ENCODE measurements around the gene FAM184A. TPM values are rescaled to one million over a fixed set of nuclear protein-coding genes. Genes with fewer than 3 reads are reported as not detected.
"Not testable (repeated sequence)": the region's sequence is repeated elsewhere in the genome, so short reads cannot be mapped to it uniquely, and the experiment has no call there.

FAM184A gene
- total RNA-seq, 2 experiments from 2014 or later, result 2.8 to 3.4 TPM

GRCh38 chr6:119102901-119103300 lies 24.4 kb upstream of the FAM184A start:
- POLR2A ChIA-PET, result no interaction called here
- CTCF ChIA-PET, result interaction anchor here (0.6 to 1.0 kb wide), 3 partner anchors 8 to 209 kb away, joined by 3 read pairs; no protein-coding TSS in a partner anchor

- POLR2A ChIA-PET, result interaction anchor here (0.7 kb wide), 1 partner anchor 176 kb away, joined by 7 read pairs; no protein-coding TSS in a partner anchor
- CTCF ChIA-PET, result interaction anchor here (1.4 to 1.6 kb wide), 3 partner anchors 9 to 30 kb away, joined by 3 to 5 read pairs (median 3); no protein-coding TSS in a partner anchor
Observed at GRCh38 chr6:119100115-119100514, 21.7 kb upstream of the FAM184A start.

- POLR2A ChIA-PET, CTCF ChIA-PET: not testable (repeated sequence)
Observed at GRCh38 chr6:119097815-119098361, 19.4 kb upstream of the FAM184A start.

GRCh38 chr6:119096721-119097565 lies 18.5 kb upstream of the FAM184A start:
- ChIA-PET POLR2A (no interaction called here), CTCF (no interaction called here)

GRCh38 chr6:119090256-119090655 lies 11.8 kb upstream of the FAM184A start:
- CTCF ChIA-PET, result interaction anchor here (1.4 kb wide), 1 partner anchor 12 kb away, joined by 4 read pairs; the partner anchor contains the start of gene FAM184A
- POLR2A ChIA-PET, result no interaction called here

GRCh38 chr6:119084784-119085183 lies 6.3 kb upstream of the FAM184A start:
- ChIA-PET POLR2A (no interaction called here), CTCF (no interaction called here)

- CTCF ChIA-PET, result no interaction called here
- POLR2A ChIA-PET, result no interaction called here
Observed at GRCh38 chr6:119083007-119083406, 4.5 kb upstream of the FAM184A start.

GRCh38 chr6:119079283-119079809 lies 882 bp upstream of the FAM184A start:
- ChIA-PET POLR2A (interaction anchor here (0.7 kb wide), 1 partner anchor 18 kb away, joined by 3 read pairs; no protein-coding TSS in a partner anchor), CTCF (no interaction called here)

GRCh38 chr6:119077643-119078375 lies 655 bp downstream of the FAM184A start:
- CTCF ChIA-PET, result interaction anchor here (1.1 to 1.4 kb wide), 6 partner anchors 12 to 63 kb away, joined by 3 to 9 read pairs (median 4); no protein-coding TSS in a partner anchor
- POLR2A ChIA-PET, result interaction anchor here (0.6 to 1.4 kb wide), 5 partner anchors 16 to 368 kb away, joined by 3 to 4 read pairs (median 3); partner anchors contain the start of gene ASF1A

- ChIA-PET POLR2A (interaction anchor here (0.6 to 1.2 kb wide), 3 partner anchors 16 to 367 kb away, joined by 3 to 4 read pairs (median 3); no protein-coding TSS in a partner anchor), CTCF (interaction anchor here (1.2 to 1.4 kb wide), 3 partner anchors 16 to 64 kb away, joined by 3 to 9 read pairs (median 4); no protein-coding TSS in a partner anchor)
Observed at GRCh38 chr6:119077391-119077642, 1.1 kb downstream of the FAM184A start.

GRCh38 chr6:119076576-119077390 lies 1.7 kb downstream of the FAM184A start:
- POLR2A ChIA-PET, result interaction anchor here (1.0 kb wide), 1 partner anchor 367 kb away, joined by 3 read pairs; no protein-coding TSS in a partner anchor
- CTCF ChIA-PET, result interaction anchor here (1.2 kb wide), 1 partner anchor 64 kb away, joined by 3 read pairs; no protein-coding TSS in a partner anchor

GRCh38 chr6:119076173-119076572 lies 2.3 kb downstream of the FAM184A start:
- POLR2A ChIA-PET, result no interaction called here
- CTCF ChIA-PET, result no interaction called here

GRCh38 chr6:119075200-119075981 lies 3.1 kb downstream of the FAM184A start:
- CTCF ChIA-PET, result no interaction called here
- POLR2A ChIA-PET, result no interaction called here

- CTCF ChIA-PET, result interaction anchor here (1.2 kb wide), 1 partner anchor 37 kb away, joined by 3 read pairs; no protein-coding TSS in a partner anchor
- POLR2A ChIA-PET, result no interaction called here
Observed at GRCh38 chr6:119073307-119074051, 5.0 kb downstream of the FAM184A start.

- CTCF ChIA-PET, result interaction anchor here (0.7 kb wide), 2 partner anchors 58 to 1462 kb away, joined by 3 to 5 read pairs; no protein-coding TSS in a partner anchor
- POLR2A ChIA-PET, result interaction anchor here (0.7 kb wide), 1 partner anchor 28 kb away, joined by 3 read pairs; no protein-coding TSS in a partner anchor
Observed at GRCh38 chr6:119071576-119071975, 6.9 kb downstream of the FAM184A start.

GRCh38 chr6:119067091-119067490 lies 11.4 kb downstream of the FAM184A start:
- POLR2A ChIA-PET, result no interaction called here
- CTCF ChIA-PET, result interaction anchor here (1.7 kb wide), 1 partner anchor 11 kb away, joined by 5 read pairs; the partner anchor contains the start of gene FAM184A

- POLR2A ChIA-PET, result no interaction called here
- CTCF ChIA-PET, result interaction anchor here (1.7 kb wide), 1 partner anchor 12 kb away, joined by 5 read pairs; the partner anchor contains the start of gene FAM184A
Observed at GRCh38 chr6:119066517-119066916, 11.9 kb downstream of the FAM184A start.
